ENCODE results near the gene DUSP10. TPM values are rescaled to one million over a fixed set of nuclear protein-coding genes. Genes with fewer than 3 reads are reported as not detected.

Gene DUSP10
- total RNA-seq, 1 donor from 2014 or later, result 2.8 TPM

DNA sequence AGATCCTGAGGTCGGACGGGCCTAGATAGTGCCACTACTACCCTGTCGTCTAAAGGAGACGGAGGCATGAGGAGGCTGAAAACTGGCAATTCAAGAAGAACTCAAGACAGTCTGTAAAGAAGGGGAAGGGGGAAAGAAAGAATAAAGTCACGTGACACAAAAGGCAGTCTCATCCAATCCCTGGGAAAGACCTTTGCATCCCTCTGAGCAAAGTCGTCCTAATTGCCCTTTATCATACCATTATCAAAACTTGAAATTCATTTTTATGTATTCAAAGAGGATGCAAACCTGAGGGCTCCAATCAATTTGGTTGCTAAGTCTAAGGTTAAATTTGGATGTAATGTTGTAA, 2.2 kb downstream of the DUSP10 start:
- intact Hi-C loops (cut with DNase I), result loop anchor here (5.0 to 10.0 kb wide), 4 partner anchors 195 to 973 kb away; partner anchors contain the start of genes AIDA and BROX
- DNase-seq (ENCODE audit: low spot score), result no peak

DNA sequence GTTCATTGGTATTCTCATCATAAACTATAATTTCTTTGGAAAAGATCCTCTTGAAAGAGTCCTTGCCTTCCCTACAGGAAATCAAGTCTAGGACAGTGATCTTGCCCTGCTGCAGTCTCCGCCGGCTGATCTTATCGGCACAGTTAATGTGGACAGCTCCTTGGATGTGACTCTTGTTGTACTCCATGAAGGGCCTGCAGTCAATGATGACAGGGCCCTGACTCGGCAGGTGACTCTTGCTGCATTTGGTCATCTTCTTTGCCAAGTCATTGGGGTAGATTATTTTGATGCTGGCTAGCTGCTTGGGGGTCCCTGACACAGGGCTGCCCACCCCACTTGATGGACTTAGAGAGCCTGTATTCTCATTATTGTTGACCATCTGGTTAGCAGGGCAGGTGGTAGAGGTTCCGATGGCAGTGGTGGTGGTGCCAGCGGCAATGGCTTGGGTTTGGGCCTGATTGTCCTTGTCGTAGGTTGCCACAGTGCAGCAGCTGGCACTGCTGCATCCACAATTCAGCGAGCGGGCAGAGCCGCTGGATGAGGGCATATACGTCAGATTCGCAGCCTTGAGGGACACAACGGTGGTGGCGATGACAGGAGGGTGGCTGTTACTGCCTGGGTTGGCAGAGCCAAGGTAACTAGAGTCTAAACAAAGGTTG, 2.7 kb downstream of the DUSP10 start:
- DNase-seq (ENCODE audit: low spot score), result no peak
- intact Hi-C loops (cut with DNase I), result no loop called here

DNA sequence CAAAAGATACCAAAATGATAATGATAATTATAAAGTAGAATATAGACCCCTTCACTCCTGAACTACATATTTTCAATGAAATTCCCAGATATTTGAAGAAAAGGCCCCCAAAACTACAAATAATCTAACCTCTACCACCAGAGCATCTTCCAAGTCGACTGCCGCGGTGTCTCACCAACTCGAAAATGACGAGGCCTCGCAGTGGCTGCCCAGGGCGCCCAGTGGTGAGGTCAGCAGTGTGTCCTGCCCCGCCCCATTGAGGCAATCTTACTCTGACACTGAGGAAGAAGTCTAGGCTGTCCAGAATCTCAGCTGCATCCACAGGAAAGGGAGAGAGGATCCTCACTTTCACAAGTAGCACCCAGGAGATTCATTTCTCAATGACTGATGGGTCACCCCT, 5.2 kb downstream of the DUSP10 start:
- DNase-seq (ENCODE audit: low spot score), result no peak
- intact Hi-C loops (cut with DNase I), result no loop called here

DNA sequence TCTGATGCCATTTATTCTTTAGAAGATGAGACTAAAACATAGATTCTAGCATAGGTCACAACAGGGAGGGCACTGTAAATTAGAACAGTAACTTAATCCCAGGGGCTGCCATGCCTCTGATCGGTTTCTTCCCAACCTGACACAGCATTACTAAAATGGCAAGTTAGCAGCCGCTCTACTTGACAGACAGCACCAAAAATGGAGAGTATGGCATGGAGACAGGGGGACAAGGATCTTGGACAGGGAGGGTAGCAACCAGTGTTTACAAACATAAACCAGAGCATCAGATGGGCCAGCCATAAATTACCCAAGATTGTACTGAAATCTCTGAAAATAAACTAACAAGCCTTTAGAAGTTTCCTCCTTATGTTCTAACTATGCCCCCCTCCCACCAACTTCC, 5.9 kb downstream of the DUSP10 start:
- intact Hi-C loops (cut with DNase I), result no loop called here
- no peak for DNase-seq (ENCODE audit: low spot score)

DNA sequence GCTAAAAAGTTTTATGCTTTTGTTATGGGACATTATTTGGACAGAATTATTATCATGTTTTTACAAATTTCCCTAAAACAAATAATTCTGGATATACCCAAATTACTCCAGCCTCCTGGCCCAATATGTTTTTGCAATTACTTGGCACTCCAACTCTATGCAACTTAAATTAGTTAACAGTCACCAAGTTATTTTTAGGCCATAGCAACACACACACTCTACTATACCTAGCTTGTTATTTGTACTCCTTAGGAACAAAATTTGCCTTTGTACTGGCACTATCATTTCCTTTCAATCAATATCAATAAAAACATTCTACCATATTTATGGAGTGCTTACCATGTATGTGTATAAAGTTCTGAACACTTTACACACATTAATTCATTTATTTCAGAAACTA, 7.7 kb downstream of the DUSP10 start:
- intact Hi-C loops (cut with DNase I), result no loop called here
- no peak for DNase-seq (ENCODE audit: low spot score)

DNA sequence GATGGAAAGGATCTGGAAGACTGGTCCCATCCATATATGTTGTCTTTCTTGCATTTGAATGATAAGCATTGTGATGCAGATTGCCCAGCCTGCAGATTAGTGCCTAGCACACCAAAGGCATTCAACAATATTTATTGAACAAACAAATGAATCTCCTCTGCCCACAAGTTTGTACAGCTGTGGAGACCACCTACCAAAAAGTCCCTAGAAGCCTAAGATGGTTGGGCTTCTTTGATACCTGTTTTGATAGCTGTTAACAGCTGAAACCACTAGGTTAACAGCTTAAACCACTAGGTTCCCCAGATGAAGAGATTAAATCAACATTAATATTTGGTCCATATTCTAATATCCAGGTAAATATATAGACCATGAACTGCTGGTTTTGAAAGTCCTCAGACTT, 9.8 kb downstream of the DUSP10 start:
- intact Hi-C loops (cut with DNase I), result no loop called here
- DNase-seq (ENCODE audit: low spot score), result no peak

DNA sequence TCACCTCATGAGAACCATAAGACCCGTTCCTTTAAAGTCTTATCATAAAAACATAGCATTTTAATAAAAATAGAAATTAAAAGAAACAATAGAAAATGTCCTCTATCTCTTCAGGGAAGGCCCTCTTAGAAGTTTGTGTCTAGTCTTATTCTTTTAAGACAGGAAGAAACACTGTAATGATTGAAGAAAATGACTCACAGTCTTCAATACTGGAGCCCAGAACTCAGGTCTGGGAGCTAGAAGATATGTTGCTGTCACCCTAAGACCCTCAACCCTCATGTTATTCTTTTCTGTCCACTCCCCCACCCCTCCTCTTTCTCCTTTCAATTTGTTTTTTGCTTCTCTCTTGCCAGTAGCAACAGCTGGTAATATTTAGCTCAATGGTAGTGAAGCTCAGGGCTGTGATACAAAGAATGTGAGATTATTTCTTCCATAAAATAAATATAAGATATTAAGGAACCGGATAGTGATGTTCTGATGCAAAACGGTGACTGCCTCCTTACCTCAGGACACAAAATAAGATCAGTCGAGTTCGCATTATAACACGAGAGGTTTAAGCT, 12.0 kb downstream of the DUSP10 start:
- no peak for DNase-seq (ENCODE audit: low spot score)
- intact Hi-C loops (cut with DNase I), result no loop called here

DNA sequence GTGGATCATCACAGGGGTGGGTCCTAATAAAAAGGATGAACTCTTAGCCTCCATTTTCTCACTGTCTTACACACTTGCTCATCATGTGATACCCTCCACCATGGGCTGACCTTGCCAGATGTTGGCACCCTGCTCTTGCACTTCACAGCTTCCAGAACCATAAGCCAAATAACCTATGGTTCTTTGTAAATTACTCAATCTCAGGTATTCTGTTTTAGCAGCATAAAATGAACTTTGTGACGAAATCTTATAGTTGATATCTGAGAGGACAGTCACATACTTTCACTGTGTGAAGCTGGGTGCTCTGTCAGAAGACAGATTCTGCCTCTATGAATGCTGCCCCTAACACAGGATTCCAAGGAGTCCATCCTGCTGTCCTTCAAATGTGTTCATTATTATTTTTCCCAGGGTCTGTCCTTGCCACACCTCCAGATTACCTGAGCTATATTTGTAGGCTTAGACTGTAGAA, 13.8 kb downstream of the DUSP10 start:
- intact Hi-C loops (cut with DNase I), result no loop called here
- no peak for DNase-seq (ENCODE audit: low spot score)

DNA sequence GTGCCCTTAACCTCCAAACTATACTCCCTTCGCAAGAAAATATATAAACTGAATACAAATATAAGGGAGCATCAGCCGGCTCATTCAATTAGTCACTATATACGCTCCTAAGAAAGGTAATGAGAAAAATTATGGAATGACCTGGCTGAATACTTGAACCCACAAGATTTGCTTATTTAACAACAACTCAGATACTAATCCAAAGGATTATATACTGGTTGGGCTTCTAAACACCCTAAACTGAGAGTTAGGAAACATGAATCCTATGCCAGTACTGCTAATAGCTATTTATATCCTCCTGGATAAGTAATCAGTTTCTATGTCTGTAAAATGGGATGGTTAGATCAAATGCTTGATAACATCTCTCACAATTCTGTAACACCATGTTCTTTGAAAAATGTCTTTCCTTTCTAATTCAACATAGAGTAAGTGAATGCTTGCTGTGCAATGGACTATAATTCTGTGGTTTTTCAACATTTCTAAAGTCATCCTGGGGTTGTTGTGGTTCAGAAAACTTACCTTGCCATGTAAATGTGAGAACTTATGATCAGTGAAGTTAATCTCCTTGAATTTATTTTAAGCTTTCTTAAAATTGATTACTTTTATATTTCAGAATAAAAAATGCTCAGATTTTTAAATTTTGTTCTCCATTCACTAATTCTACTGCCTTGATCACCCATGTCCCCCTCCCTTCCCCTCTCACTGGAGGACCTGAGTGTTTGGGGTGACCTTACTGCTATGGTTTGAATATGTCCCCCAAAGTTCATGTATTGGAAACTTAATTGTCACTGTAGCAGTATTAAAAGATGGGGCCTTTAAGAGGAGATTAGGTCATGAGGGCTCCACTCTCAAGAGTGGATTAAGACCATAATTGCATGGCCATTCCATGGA, 14.5 kb downstream of the DUSP10 start:
- intact Hi-C loops (cut with DNase I), result no loop called here
- DNase-seq (ENCODE audit: low spot score), result no peak

DNA sequence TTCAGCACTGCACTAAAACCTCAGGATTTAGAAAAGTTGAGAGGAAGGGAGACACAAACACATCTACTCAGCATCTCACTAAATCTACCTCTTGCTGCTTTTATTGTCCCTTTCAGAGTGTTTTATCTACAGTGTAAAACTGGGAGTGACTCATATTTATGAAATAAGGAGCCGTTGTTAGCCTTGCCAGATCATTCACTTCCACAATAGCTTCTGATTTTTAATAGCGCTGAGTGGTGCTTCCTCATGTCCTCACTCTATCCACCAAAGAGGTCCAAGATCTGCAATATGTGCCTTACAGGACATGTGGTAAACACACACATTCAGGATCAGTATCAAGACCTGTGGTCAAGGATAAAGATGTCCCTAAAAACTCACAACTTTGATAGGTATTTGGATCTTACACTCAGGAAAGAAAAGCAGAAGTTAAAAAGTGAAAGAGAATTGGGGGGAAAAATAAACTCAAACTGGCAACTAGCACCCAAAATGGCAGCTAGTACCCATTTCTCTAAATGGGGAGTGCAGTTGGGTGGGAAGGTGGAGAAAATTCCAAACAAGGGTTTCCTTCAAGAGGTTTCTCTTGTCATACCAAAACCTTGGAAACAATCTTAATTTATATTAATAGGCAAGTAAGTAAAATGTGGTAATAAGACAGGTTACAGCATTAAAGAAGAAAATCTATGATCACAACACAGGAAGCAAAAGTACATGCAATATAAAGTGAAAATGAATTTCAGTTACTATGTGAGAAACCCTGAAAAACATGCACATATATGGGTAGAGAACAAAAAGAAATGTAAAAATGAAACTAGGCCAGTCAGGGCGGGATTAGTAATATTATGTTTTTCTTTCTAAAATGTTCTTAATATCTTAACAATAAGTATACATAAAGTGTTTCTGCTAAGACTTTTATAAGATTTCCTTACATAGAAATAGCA, 15.9 kb downstream of the DUSP10 start:
- DNase-seq (ENCODE audit: low spot score), result no peak
- intact Hi-C loops (cut with DNase I), result no loop called here

DNA sequence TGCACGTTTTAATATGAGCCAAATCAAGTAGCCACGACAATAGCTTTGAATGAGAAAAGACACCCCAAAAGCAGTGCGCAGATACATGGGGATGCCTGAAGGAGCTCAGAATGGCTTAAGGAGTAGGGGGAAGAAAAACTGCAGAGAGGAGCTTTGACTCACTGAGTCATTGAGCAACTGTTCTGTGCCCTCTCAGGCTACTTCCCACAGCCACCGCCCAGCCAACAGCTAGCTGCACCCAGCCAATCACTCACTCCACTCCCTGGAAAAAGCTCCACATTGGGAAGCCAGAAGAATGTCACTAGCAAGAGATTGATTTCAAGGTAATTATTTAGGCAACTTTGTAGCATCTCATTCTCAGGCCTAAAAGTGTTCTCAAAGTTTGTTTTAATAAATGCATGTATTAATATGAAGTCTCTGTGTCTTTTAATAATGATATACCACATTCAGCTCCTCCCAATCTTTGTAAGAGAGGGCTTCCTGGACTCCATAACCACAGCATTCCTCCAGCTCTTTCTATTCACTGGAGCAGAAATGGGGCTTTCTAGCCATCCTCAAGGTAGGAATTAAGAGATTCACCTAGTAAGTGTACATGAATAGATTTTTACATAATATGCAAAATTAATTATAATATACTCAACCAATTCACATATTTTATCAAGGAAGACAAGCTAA, 16.8 kb downstream of the DUSP10 start:
- intact Hi-C loops (cut with DNase I), result no loop called here
- no peak for DNase-seq (ENCODE audit: low spot score)

DNA sequence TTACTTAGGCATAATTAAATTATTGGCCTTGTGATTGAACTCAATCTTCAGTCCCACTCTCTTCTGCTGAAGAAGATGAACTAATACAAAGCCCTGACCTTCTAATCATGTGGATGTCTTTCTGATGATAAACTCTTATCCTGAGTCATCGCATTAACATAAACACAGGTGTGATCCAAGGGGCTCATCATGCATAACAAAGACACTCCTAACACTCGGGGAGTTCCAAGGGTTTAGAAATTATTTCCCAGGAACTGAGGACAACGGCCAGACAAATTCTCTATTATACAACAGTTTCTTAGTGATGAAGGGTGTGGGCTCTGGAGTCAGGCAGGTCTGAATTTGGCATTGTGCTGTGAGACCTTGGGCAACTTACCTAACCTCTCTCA, 18.0 kb downstream of the DUSP10 start:
- intact Hi-C loops (cut with DNase I), result no loop called here
- no peak for DNase-seq (ENCODE audit: low spot score)

DNA sequence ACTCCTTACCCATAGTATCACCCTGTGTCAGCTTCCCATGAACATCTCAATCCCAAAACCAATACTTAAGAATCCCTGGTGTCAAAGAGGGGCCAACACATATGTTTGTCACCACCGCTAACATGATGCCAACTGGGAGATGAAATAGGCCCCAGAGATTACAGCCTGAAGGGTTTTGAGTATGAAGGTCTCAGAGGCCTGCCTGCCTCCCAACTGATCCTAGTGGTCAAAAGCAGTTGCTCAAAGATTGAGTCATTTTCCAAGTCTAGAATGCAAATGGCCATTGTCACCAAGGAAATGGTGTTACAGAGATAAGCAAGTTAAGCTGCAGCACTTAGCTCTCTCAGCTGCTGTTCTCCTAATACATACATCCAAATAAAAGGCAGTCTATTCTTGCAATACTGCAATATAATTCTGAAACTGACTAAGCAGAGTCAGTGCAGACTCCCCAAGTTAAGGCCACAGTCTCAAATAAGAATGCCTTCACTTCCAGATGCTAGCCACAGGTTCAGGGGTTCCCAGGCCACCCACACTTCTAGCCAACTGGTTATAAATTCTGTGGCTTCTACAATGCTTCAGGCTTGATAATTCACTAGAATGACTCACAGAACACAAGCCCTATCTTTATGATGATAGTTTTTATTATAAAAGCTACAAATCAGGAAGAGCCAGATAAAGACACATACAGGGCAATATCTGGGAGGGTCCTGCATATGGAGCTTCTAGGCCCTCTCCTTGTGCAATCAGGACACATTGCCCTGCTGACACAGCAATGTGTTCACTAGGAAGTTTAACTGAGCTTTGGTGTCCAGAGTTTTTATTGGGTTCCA, 18.7 kb downstream of the DUSP10 start:
- no peak for DNase-seq (ENCODE audit: low spot score)
- intact Hi-C loops (cut with DNase I), result no loop called here

DNA sequence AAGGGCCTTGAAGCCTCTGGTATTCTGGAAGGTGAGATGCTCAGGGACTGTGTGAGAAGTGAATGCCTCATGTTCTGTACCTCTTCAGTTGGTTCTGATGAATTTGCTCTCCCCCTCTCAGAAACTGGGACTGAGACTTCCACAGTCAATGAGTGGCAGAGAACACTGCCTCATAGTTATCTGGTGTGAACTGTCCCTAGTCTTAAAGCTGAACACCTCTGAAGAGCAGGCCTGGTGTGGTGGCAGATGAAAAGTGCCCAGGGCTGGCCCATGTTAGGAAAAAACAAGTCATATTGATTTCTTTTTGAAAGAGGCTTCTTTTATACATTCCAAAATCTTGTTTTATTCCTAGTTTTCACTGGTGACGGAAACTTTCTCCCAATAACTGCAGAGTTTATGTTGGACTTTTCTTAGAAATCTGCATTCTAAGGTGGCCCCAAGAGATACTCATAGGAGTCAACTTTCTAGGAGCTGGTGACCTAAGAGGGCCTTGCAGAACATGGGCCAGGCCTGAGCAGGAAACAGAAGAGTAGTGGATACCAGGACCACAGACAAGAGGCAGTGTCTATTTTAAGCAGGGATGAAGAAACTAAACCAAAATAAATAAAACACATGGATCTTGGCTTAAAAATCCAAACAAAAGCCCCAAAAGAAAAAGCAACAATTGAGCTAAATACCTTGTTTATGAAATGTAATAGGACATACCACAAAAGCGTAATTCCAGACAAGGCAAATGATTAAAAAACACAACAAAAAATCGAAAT, 19.5 kb downstream of the DUSP10 start:
- intact Hi-C loops (cut with DNase I), result no loop called here
- DNase-seq (ENCODE audit: low spot score), result no peak

DNA sequence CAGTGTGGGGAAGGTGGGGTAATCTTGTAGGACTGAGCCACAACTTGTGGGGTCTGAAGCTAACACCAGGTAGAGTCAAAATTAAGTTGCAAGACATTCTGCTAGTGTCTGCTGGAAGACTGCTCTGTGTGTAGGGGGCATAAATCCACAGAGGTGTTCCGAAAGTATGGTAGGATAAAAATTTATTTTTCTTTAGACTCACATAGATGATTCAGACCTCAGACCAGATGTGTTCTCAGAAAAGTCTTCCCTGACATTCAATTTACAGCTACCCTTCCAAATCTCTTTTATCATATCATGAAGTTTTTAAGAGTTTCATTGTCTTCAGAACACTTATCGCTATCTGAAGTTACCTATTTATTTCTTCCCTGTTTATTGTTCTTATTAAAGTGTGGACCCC, 21.3 kb downstream of the DUSP10 start:
- intact Hi-C loops (cut with DNase I), result no loop called here
- no peak for DNase-seq (ENCODE audit: low spot score)

DNA sequence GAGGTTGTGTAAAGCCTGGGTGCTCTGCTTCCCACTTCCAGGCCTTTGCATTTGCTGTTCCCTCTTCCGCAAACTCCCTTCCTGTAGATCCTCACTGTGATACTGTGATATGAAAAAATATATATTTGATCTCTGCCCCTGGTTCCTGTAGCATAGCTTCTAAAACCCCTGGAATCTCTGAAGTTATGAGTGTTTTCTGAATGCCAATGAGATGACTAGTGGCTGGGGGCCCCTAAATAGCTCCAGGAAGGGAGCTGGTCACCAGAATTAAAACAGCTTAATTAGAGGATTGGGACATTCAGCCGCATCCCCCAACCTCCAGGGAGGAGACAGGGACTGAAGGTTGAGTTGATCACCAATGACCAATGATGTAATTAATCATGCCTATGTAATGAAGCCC, 21.9 kb downstream of the DUSP10 start:
- DNase-seq (ENCODE audit: low spot score), result no peak
- intact Hi-C loops (cut with DNase I), result loop anchor here (5.0 kb wide), 1 partner anchor 67 kb away; no protein-coding TSS in a partner anchor

DNA sequence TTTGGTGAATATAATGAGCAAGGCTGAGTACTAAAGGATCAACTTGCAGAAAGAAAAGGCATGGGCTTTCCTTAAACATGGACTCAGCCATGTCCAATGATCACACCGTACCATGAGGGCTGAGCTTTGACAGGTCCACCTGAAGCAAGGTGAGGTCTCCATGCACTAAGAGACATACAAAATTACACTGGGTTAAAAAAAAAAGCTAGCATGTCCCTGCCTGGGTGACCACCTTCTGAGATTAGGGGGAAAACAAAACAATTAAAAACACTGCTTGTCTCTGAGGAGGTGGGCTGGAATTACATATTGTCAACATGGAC, 22.7 kb downstream of the DUSP10 start:
- intact Hi-C loops (cut with DNase I), result loop anchor here (5.0 kb wide), 1 partner anchor 68 kb away; no protein-coding TSS in a partner anchor
- DNase-seq (ENCODE audit: low spot score), result no peak
